SU-DHL-6 (cell line): ENCODE data around the gene CACNG1.

Experiments
- CTCF ChIP-seq: fragments of 200-600 bp; sonication (generic); IDR thresholded peaks from one replicate; pipeline ENCODE4 v1.5.1; 2017; ENCODE audit warnings: antibody characterized with exemption, mild to moderate bottlenecking, low read length, moderate library complexity; ENCODE audit not compliant: insufficient read depth, poor library complexity, severe bottlenecking
- EZH2phosphoT487 ChIP-seq: fragments of 200-600 bp; sonication (generic), shearing (Covaris generic); conservative IDR thresholded peaks from 2 replicates; pipeline ENCODE4 v1.6.1; 2018; ENCODE audit warnings: mild to moderate bottlenecking, antibody characterized with exemption, low read length, moderate library complexity, mixed read lengths

- no peak for TF ChIP-seq CTCF
- TF ChIP-seq EZH2phosphoT487 = no peak
These were observed 8.5 kb downstream of the CACNG1 start for GRCh38 chr17:67052720-67053437.
